ENCODE data around the gene PPFIA3. TPM values are rescaled to one million over a fixed set of nuclear protein-coding genes. Genes with fewer than 3 reads are reported as not detected.
"Not testable (repeated sequence)": the region's sequence is repeated elsewhere in the genome, so short reads cannot be mapped to it uniquely, and the experiment has no call there.

The PPFIA3 gene
- polyA plus RNA-seq (2013, experiment 1 of 2) = 7.1 TPM
- 6.1 TPM for polyA plus RNA-seq (2013, experiment 2 of 2)

DNA sequence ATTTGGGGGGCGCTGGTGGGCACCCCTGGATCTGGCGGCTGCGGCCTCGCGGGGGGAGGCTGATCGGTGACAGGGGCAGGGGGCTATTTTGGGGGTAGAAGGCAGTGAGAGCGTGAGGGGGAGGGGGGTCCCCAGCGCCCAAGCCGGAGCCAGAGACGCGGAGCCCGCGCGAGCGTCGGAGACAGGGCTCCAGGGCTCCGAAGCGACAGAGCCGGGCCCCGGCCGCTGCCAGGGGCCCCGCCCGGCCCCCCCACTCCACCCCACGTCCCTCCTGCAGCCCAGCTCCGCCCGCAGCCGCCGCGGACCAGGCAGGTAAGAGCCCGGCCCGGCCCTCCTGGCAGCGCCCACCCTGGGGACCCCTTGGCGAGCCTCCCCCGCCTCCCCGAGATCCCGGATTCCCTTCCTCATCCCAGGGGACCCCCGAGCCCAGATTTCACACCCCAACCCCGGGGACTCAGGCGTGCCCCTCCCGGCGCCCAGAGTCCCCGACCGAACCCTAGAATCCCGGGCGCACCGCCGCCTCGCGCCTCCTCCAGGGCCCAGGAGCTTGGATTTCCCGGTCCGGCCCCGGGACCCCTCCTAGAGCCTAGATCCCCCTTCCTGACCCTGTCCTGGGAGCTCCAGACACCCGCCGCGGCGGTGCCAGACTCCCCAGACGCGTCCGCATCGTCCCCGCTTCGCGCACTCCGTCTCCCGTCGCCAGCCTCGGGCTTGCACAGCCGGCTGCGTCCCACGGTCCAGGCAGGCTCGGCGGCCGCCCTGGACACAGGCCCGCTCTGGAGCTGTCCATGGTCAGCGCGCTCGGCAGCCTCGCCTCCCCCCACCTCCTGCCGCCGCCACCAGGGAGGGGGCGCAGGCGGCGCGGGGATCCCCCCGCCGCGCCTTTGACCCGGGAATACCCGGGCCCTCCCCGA, at the start of gene PPFIA3:
PPFIA3 (plus strand) TSS at position 134 of the 914 bp plus-strand sequence. CDS start 8,330 bp downstream, outside the sequence.
- H4K5ac ChIP-seq (ENCODE audit: low read length) = no peak within 1 kb of the TSS
- no peaks in the 10 kb centered on the region for H3K4me1 ChIP-seq (ENCODE audit: control insufficient read depth, low read depth, low read length)
- no peak within 1 kb of the TSS for H2AK5ac ChIP-seq (ENCODE audit: low read length)
- H3K27ac ChIP-seq (ENCODE audit: low read depth, low read length) = peak within 1 kb of the TSS; percentile 15
- no peak within 1 kb of the TSS for H4K8ac ChIP-seq (ENCODE audit: low read depth, low read length)
- peak within 1 kb of the TSS; percentile 55 for H3K4me2 ChIP-seq (ENCODE audit: low read length)
- H3K4ac ChIP-seq (ENCODE audit: low read depth, low read length) = peak within 1 kb of the TSS; percentile 75
- H3K36me3 ChIP-seq (ENCODE audit: control insufficient read depth, insufficient read depth, low read length) = no peaks in the 10 kb centered on the region
- peak within 1 kb of the TSS; percentile 81 for H3K18ac ChIP-seq (ENCODE audit: low read length)
- H3K79me1 ChIP-seq (ENCODE audit: low read length) = no peaks in the 10 kb centered on the region
- H3K56ac ChIP-seq (ENCODE audit: low read length) = peak within 1 kb of the TSS; percentile 93
- DNase-seq = peak; percentile 57
- peaks cover 7% of the 10 kb centered on the region for H3K27me3 ChIP-seq (ENCODE audit: insufficient read depth, low read length, poor library complexity)
- peak within 1 kb of the TSS; percentile 87 for H3K9ac ChIP-seq (ENCODE audit: low read length)
- peak within 1 kb of the TSS; percentile 64 for H3K4me3 ChIP-seq (ENCODE audit: low read length)
- H3K23ac ChIP-seq (ENCODE audit: low read length) = no peak within 1 kb of the TSS
- peak within 1 kb of the TSS; percentile 55 for H2BK5ac ChIP-seq (ENCODE audit: low read length)
- WGBS (ENCODE audit: extremely low coverage, insufficient coverage, low lambda C conversion rate) = no CpG with 5 or more reads among the region's 90 CpGs
- H2BK120ac ChIP-seq (ENCODE audit: low read depth, low read length) = no peak within 1 kb of the TSS
- H2BK15ac ChIP-seq (replicated peaks; ENCODE audit: low read depth) = no peak within 1 kb of the TSS
- no peaks in the 10 kb centered on the region for H3K79me2 ChIP-seq (ENCODE audit: control insufficient read depth, insufficient read depth, low read length)

- no peaks in the 10 kb centered on the region for H3K79me1 ChIP-seq (ENCODE audit: low read length)
- H4K8ac ChIP-seq (ENCODE audit: low read depth, low read length) = no peak overlapping the region
- H2BK5ac ChIP-seq (ENCODE audit: low read length) = no peak overlapping the region
- H3K18ac ChIP-seq (ENCODE audit: low read length) = no peak overlapping the region
- H3K36me3 ChIP-seq (ENCODE audit: control insufficient read depth, insufficient read depth, low read length) = no peaks in the 10 kb centered on the region
- no peak overlapping the region for H3K4me2 ChIP-seq (ENCODE audit: low read length)
- no peak overlapping the region for H3K27ac ChIP-seq (ENCODE audit: low read depth, low read length)
- no peak overlapping the region for H2AK5ac ChIP-seq (ENCODE audit: low read length)
- H4K5ac ChIP-seq (ENCODE audit: low read length) = no peak overlapping the region
- peaks cover 11% of the 10 kb centered on the region for H3K27me3 ChIP-seq (ENCODE audit: insufficient read depth, low read length, poor library complexity)
- H3K9ac ChIP-seq (ENCODE audit: low read length) = no peak overlapping the region
- H3K79me2 ChIP-seq (ENCODE audit: control insufficient read depth, insufficient read depth, low read length) = no peaks in the 10 kb centered on the region
- no peak overlapping the region for H2BK15ac ChIP-seq (replicated peaks; ENCODE audit: low read depth)
- H3K56ac ChIP-seq (ENCODE audit: low read length) = no peak overlapping the region
- WGBS (ENCODE audit: extremely low coverage, insufficient coverage, low lambda C conversion rate) = no CpG with 5 or more reads among the region's 21 CpGs
- H2BK120ac ChIP-seq (ENCODE audit: low read depth, low read length) = no peak overlapping the region
- no peak overlapping the region for H3K4ac ChIP-seq (ENCODE audit: low read depth, low read length)
- H3K4me3 ChIP-seq (ENCODE audit: low read length) = no peak overlapping the region
- H3K4me1 ChIP-seq (ENCODE audit: control insufficient read depth, low read depth, low read length) = peaks cover 2% of the 10 kb centered on the region
- no peak overlapping the region for H3K23ac ChIP-seq (ENCODE audit: low read length)
- no peak for DNase-seq
Measured at GRCh38 chr19:49070416-49070815, 48.9 kb upstream of the PPFIA3 start.

DNA sequence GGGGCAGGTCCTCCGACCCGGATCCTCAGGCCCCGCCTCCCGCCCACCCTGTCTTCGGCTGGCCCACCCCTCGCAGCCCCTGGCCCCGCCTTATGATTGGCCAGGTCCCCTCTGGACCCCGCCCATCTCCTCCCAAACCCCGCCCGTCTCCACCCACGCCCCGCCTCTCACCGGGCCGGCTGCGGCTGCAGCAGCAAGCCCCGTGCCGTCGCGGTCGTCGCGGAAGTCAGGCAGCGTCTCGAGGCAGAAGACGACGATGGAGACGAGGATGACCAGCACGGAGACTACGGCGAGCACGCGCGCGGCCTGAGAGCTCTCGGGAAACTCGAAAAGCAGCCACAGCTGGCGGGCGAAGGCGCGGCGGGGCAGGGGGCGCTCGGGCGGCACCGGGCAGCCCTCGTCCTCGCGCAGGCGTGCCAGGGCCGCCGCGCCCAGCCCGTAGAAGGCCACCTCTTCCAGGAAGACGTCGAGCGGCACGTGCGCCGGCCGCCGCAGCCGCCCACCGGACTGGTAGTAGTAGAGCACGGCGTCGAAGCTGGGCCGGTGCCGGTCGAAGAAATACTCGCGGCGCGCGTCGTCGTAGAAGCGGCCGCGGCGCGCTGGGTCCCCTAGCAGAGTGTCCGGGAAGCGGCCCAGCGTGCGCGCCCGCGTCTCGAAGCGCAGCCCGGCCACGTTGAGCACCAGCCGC, 47.3 kb upstream of the PPFIA3 start:
- Histone ChIP-seq H3K18ac (ENCODE audit: low read length) (no peak overlapping the region), H4K8ac (ENCODE audit: low read depth, low read length) (no peak overlapping the region), H3K4ac (ENCODE audit: low read depth, low read length) (no peak overlapping the region), H3K79me1 (ENCODE audit: low read length) (no peaks in the 10 kb centered on the region), H2AK5ac (ENCODE audit: low read length) (no peak overlapping the region), H3K4me1 (ENCODE audit: control insufficient read depth, low read depth, low read length) (no peaks in the 10 kb centered on the region), H3K23ac (ENCODE audit: low read length) (no peak overlapping the region), H2BK120ac (ENCODE audit: low read depth, low read length) (no peak overlapping the region), H4K5ac (ENCODE audit: low read length) (no peak overlapping the region), H2BK5ac (ENCODE audit: low read length) (no peak overlapping the region), H3K79me2 (ENCODE audit: control insufficient read depth, insufficient read depth, low read length) (no peaks in the 10 kb centered on the region), H3K27ac (ENCODE audit: low read depth, low read length) (no peak overlapping the region), H2BK15ac (replicated peaks; ENCODE audit: low read depth) (no peak overlapping the region), H3K56ac (ENCODE audit: low read length) (peak overlapping the region; percentile 50), H3K27me3 (ENCODE audit: insufficient read depth, low read length, poor library complexity) (peaks cover 11% of the 10 kb centered on the region), H3K4me3 (ENCODE audit: low read length) (no peak overlapping the region), H3K4me2 (ENCODE audit: low read length) (no peak overlapping the region), H3K9ac (ENCODE audit: low read length) (no peak overlapping the region), H3K36me3 (ENCODE audit: control insufficient read depth, insufficient read depth, low read length) (no peaks in the 10 kb centered on the region)
- WGBS (ENCODE audit: extremely low coverage, insufficient coverage, low lambda C conversion rate) = no CpG with 5 or more reads among the region's 93 CpGs
- DNase-seq = peak; percentile 64

- Histone ChIP-seq H3K4me1 (ENCODE audit: control insufficient read depth, low read depth, low read length) (no peaks in the 10 kb centered on the region), H3K18ac (ENCODE audit: low read length) (no peak overlapping the region), H3K56ac (ENCODE audit: low read length) (no peak overlapping the region), H3K4me3 (ENCODE audit: low read length) (no peak overlapping the region), H3K27ac (ENCODE audit: low read depth, low read length) (no peak overlapping the region), H3K4ac (ENCODE audit: low read depth, low read length) (no peak overlapping the region), H4K8ac (ENCODE audit: low read depth, low read length) (no peak overlapping the region), H3K4me2 (ENCODE audit: low read length) (no peak overlapping the region), H3K27me3 (ENCODE audit: insufficient read depth, low read length, poor library complexity) (peaks cover 11% of the 10 kb centered on the region), H2AK5ac (ENCODE audit: low read length) (no peak overlapping the region), H3K9ac (ENCODE audit: low read length) (no peak overlapping the region), H3K79me2 (ENCODE audit: control insufficient read depth, insufficient read depth, low read length) (no peaks in the 10 kb centered on the region), H2BK5ac (ENCODE audit: low read length) (no peak overlapping the region), H3K23ac (ENCODE audit: low read length) (no peak overlapping the region), H2BK15ac (replicated peaks; ENCODE audit: low read depth) (no peak overlapping the region), H4K5ac (ENCODE audit: low read length) (no peak overlapping the region), H3K36me3 (ENCODE audit: control insufficient read depth, insufficient read depth, low read length) (no peaks in the 10 kb centered on the region), H2BK120ac (ENCODE audit: low read depth, low read length) (no peak overlapping the region), H3K79me1 (ENCODE audit: low read length) (no peaks in the 10 kb centered on the region)
- peak; percentile 66 for DNase-seq
- WGBS (ENCODE audit: extremely low coverage, insufficient coverage, low lambda C conversion rate) = no CpG with 5 or more reads among the region's 23 CpGs
Measured at GRCh38 chr19:49073514-49074378, 45.6 kb upstream of the PPFIA3 start.

GRCh38 chr19:49074869-49075268, 44.5 kb upstream of the PPFIA3 start:
- not testable (repeated sequence) for H3K79me1 ChIP-seq (ENCODE audit: low read length); H2BK5ac ChIP-seq (ENCODE audit: low read length); H3K36me3 ChIP-seq (ENCODE audit: control insufficient read depth, insufficient read depth, low read length); H2BK120ac ChIP-seq (ENCODE audit: low read depth, low read length); H3K56ac ChIP-seq (ENCODE audit: low read length); H2BK15ac ChIP-seq (replicated peaks; ENCODE audit: low read depth); H3K79me2 ChIP-seq (ENCODE audit: control insufficient read depth, insufficient read depth, low read length); H3K18ac ChIP-seq (ENCODE audit: low read length); H3K9ac ChIP-seq (ENCODE audit: low read length); H3K4me2 ChIP-seq (ENCODE audit: low read length); H3K27ac ChIP-seq (ENCODE audit: low read depth, low read length); H4K8ac ChIP-seq (ENCODE audit: low read depth, low read length); H2AK5ac ChIP-seq (ENCODE audit: low read length); H3K4ac ChIP-seq (ENCODE audit: low read depth, low read length); H3K4me3 ChIP-seq (ENCODE audit: low read length); H3K4me1 ChIP-seq (ENCODE audit: control insufficient read depth, low read depth, low read length); H3K23ac ChIP-seq (ENCODE audit: low read length); H3K27me3 ChIP-seq (ENCODE audit: insufficient read depth, low read length, poor library complexity); H4K5ac ChIP-seq (ENCODE audit: low read length)
- peak; percentile 42 for DNase-seq
- WGBS (ENCODE audit: extremely low coverage, insufficient coverage, low lambda C conversion rate) = no CpG with 5 or more reads among the region's 9 CpGs
